ENCODE measurements around the gene VSIR. TPM values are rescaled to one million over a fixed set of nuclear protein-coding genes. Genes with fewer than 3 reads are reported as not detected.
A peak's percentile ranks its signal among the peaks of the same experiment; 100 is the strongest.

VSIR gene
- total and polyA plus RNA-seq, 4 donors, result 32.3 to 244 (median 84.5) TPM

- DNase-seq (no peak), ATAC-seq (ENCODE audit: insufficient read depth, low FRiP score) (no peak)
- no peak for TF ChIP-seq CTCF (IDR thresholded peaks at IDR 0.05; ENCODE audit: control extremely low read depth, extremely low read depth)
- peak overlapping the region in 1 of 2 donors; percentile 63 for H3K27ac ChIP-seq (ENCODE audit: low read depth in 1 of 2, low read length in 1 of 2)
- no peak overlapping the region for H3K9ac ChIP-seq (ENCODE audit: insufficient read depth in 1 of 2, low read length in 2 of 2)
- H3K36me3 ChIP-seq (ENCODE audit: control insufficient read depth in 4 of 4, insufficient read depth in 4 of 4, low read length in 4 of 4), result no peaks in the 10 kb centered on the region
- no peak overlapping the region for H3K4me3 ChIP-seq
- H3K27me3 ChIP-seq (ENCODE audit: control insufficient read depth in 3 of 3, insufficient read depth in 3 of 3, low read length in 2 of 3), result no peaks in the 10 kb centered on the region
- WGBS, 2 donors, result 51 to 63% methylated on average over 12 of the region's 12 CpGs
- H3K9me3 ChIP-seq (ENCODE audit: control insufficient read depth in 4 of 4, insufficient read depth in 3 of 4, low read length in 3 of 4), result peaks cover 0 to 1% (median 0%) of the 10 kb centered on the region in 4 donors
- H3K4me1 ChIP-seq (ENCODE audit: control insufficient read depth in 5 of 5, insufficient read depth in 5 of 5, low read length in 5 of 5), result peaks cover 0 to 28% (median 8%) of the 10 kb centered on the region in 5 donors
Measured at GRCh38 chr10:71737001-71737833, 36.1 kb downstream of the VSIR start.

GRCh38 chr10:71736570-71736952, 36.8 kb downstream of the VSIR start:
- no peaks in the 10 kb centered on the region for H3K9me3 ChIP-seq (ENCODE audit: control insufficient read depth in 4 of 4, insufficient read depth in 3 of 4, low read length in 3 of 4)
- DNase-seq (no peak), ATAC-seq (ENCODE audit: insufficient read depth, low FRiP score) (no peak)
- TF ChIP-seq CTCF (IDR thresholded peaks at IDR 0.05; ENCODE audit: control extremely low read depth, extremely low read depth), result no peak
- H3K27ac ChIP-seq (ENCODE audit: low read depth in 1 of 2, low read length in 1 of 2), result peak overlapping the region in 1 of 2 donors; percentile 63
- no peaks in the 10 kb centered on the region for H3K36me3 ChIP-seq (ENCODE audit: control insufficient read depth in 4 of 4, insufficient read depth in 4 of 4, low read length in 4 of 4)
- H3K4me1 ChIP-seq (ENCODE audit: control insufficient read depth in 5 of 5, insufficient read depth in 5 of 5, low read length in 5 of 5), result peaks cover 0 to 28% (median 8%) of the 10 kb centered on the region in 5 donors
- WGBS, 2 donors, result 63 to 76% methylated on average over 2 of the region's 2 CpGs
- H3K9ac ChIP-seq (ENCODE audit: insufficient read depth in 1 of 2, low read length in 2 of 2), result no peak overlapping the region
- H3K27me3 ChIP-seq (ENCODE audit: control insufficient read depth in 3 of 3, insufficient read depth in 3 of 3, low read length in 2 of 3), result no peaks in the 10 kb centered on the region
- no peak overlapping the region for H3K4me3 ChIP-seq

- H3K9ac ChIP-seq (ENCODE audit: insufficient read depth in 1 of 2, low read length in 2 of 2), result no peak overlapping the region
- no peak overlapping the region for H3K4me3 ChIP-seq
- no peak for DNase-seq
- TF ChIP-seq CTCF (IDR thresholded peaks at IDR 0.05; ENCODE audit: control extremely low read depth, extremely low read depth), result no peak
- no peaks in the 10 kb centered on the region for H3K36me3 ChIP-seq (ENCODE audit: control insufficient read depth in 4 of 4, insufficient read depth in 4 of 4, low read length in 4 of 4)
- H3K4me1 ChIP-seq (ENCODE audit: control insufficient read depth in 5 of 5, insufficient read depth in 5 of 5, low read length in 5 of 5), result peaks cover 0 to 28% (median 8%) of the 10 kb centered on the region in 5 donors
- no peak for ATAC-seq (ENCODE audit: insufficient read depth, low FRiP score)
- no peaks in the 10 kb centered on the region for H3K9me3 ChIP-seq (ENCODE audit: control insufficient read depth in 4 of 4, insufficient read depth in 3 of 4, low read length in 3 of 4)
- H3K27ac ChIP-seq (ENCODE audit: low read depth in 1 of 2, low read length in 1 of 2), result peak overlapping the region in 1 of 2 donors; percentile 63
- H3K27me3 ChIP-seq (ENCODE audit: control insufficient read depth in 3 of 3, insufficient read depth in 3 of 3, low read length in 2 of 3), result no peaks in the 10 kb centered on the region
- 53 to 61% methylated on average over 16 of the region's 16 CpGs for WGBS, 2 donors
Measured at GRCh38 chr10:71735709-71736569, 37.4 kb downstream of the VSIR start.
